Measurements from ENCODE around the gene OPTC. TPM values are rescaled to one million over a fixed set of nuclear protein-coding genes. Genes with fewer than 3 reads are reported as not detected.

The OPTC gene
- total RNA-seq, 4 donors from 2014 or later, result not detected

GRCh38 chr1:203525685-203526084, 31.7 kb downstream of the OPTC start:
- no peak for TF ChIP-seq CTCF (IDR thresholded peaks at IDR 0.05)
- ATAC-seq (ENCODE audit: low FRiP score) (no peak), DNase-seq (ENCODE audit: low spot score) (no peak)

- TF ChIP-seq CTCF (IDR thresholded peaks at IDR 0.05), result no peak
- ATAC-seq (ENCODE audit: low FRiP score), result no peak
- DNase-seq (ENCODE audit: low spot score), result no peak
Observed at GRCh38 chr1:203526130-203526529, 32.2 kb downstream of the OPTC start.

DNA sequence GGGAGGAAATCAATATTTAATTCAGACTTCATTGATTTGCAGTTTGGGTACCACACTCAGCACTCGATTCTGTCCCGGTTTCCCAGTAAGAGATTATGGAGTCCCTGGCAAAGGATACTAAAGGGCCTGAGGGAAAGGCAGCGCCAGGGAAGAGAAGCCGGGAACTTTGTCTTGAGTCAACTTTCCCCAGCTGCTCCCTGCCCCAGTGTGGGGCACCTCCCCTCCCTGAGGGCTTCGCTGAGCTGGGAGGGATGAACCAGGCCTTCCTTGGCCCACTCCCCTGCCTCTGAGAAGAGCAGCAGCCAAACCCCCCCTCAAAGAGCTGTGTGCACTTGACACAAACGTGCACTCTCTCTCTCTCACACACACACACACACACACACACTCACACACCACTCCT, 32.6 kb downstream of the OPTC start:
- no peak for TF ChIP-seq CTCF (IDR thresholded peaks at IDR 0.05)
- ATAC-seq (ENCODE audit: low FRiP score) (peak; percentile 54), DNase-seq (ENCODE audit: low spot score) (no peak)

GRCh38 chr1:203527013-203527412, 33.1 kb downstream of the OPTC start:
- TF ChIP-seq CTCF (IDR thresholded peaks at IDR 0.05), result no peak
- DNase-seq (ENCODE audit: low spot score), result no peak

DNA sequence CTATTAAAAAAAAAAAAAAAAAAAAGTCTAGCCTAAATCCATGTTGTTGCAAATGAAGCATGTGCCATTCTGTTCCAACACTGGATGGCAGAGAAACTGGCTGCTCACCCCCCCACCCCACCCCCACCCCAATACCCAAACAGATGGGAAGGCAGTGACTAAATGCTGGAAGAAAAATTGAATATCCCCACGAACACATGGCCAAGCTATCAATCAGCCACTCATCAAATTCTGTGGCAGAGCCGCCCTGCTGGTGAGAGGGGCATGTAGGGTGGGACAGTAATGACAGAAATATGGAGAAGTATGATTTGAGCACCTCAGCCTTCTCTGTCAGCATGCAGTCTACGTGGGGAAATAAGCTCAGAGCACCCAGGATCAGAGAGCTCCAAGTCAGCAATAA, 34.1 kb downstream of the OPTC start:
- ATAC-seq (ENCODE audit: low FRiP score), result no peak

More at GRCh38 chr1:203527013-203527412, 33.1 kb downstream of the OPTC start:
- peak; percentile 5 for ATAC-seq (ENCODE audit: low FRiP score)

DNA sequence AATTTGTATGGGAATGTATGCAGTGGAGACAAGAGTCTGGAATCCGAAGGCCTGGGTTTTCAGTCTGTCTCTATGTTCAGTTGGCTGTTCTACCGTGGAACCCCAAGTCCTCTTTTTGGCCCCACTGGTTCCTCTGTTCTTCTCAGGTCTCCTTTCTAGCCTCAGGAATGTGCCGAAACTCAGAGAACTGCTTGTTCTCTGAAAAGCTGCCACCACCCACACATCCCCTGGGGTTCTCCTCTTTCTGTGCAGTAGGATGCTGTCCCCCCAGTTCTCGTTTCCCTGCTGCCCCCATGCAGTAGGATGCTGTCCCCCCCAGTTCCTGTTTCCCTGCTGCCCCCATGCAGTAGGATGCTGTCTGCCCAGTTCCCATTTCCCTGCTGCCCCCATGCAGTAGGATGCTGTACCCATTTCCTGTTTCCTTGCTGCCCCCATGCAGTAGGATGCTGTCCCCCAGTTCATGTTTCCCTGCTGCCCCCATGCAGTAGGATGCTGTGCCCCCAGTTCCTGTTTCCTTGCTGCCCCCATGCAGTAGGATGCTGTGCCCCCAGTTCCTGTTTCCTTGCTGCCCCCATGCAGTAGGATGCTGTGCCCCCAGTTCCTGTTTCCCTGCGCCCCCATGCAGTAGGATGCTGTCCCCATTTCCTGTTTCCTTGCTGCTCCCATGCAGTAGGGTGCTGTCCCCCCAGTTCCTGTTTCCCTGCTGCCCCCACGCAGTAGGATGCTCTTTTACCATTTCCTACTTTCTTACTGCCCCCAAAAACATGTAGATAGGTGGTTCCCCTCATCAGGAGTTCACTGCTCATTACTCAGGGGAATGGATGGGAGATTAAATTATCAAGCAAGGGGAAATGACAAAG, 35.3 kb downstream of the OPTC start:
- no peak for ATAC-seq (ENCODE audit: low FRiP score)
- TF ChIP-seq CTCF (IDR thresholded peaks at IDR 0.05), result no peak
- DNase-seq (ENCODE audit: low spot score), result no peak

More for the DNA sequence above, 34.1 kb downstream of the OPTC start:
- TF ChIP-seq CTCF (IDR thresholded peaks at IDR 0.05), result no peak
- DNase-seq (ENCODE audit: low spot score), result no peak

DNA sequence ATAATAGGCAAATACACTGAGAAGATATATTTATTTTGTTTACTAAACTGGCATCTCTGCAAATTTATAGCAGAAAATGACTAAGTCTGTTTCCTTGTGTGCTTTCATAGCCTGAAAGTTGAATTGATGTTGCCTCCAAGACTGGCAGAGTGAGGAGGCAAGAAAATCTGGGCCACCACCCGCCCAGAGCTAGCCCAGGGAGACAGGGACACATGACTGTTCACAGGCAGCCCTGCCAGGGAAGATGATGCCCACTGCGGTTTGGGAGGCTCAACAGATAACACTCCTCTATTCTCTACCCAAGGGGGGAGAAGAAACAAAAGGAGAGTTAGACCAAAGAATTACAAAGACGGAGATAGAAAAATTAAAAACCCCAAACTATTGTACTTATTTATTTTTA, 37.1 kb downstream of the OPTC start:
- ATAC-seq (ENCODE audit: low FRiP score), result no peak
- TF ChIP-seq CTCF (IDR thresholded peaks at IDR 0.05), result no peak
- DNase-seq (ENCODE audit: low spot score), result no peak

Data from omental fat pad (tissue), 4 donors.